ENCODE data around the gene GLS. TPM values are rescaled to one million over a fixed set of nuclear protein-coding genes. Genes with fewer than 3 reads are reported as not detected.

The GLS gene
- total and polyA plus RNA-seq, 9 of the 15 experiments (the other 6 are each of a cell fraction or from before 2014, with no cell fraction given) = 13.7 to 77.5 (median 48.2) TPM

- TF ChIP-seq MGA (IDR thresholded peaks at IDR 0.05) (peak; percentile 55), KAT8 (IDR thresholded peaks at IDR 0.05; ENCODE audit: low read depth) (no peak), ZNF589 (CRISPR knock-in tag; IDR thresholded peaks at IDR 0.05; ENCODE audit: low read depth) (0 out of 2 replicates have a peak, but pooled peaks have one; percentile 48), ZBTB12 (CRISPR knock-in tag; IDR thresholded peaks at IDR 0.05) (0 out of 2 replicates have a peak, but pooled peaks have one; percentile 23), NFIC (IDR thresholded peaks at IDR 0.05) (peak; percentile 31), ZNF41 (CRISPR knock-in tag; conservative IDR thresholded peaks at IDR 0.05) (no peak), CREM (IDR thresholded peaks at IDR 0.05; ENCODE audit: low read depth) (peak; percentile 48), ZNF76 (CRISPR knock-in tag; IDR thresholded peaks at IDR 0.05; ENCODE audit: borderline replicate concordance) (no peak), RBFOX2 (IDR thresholded peaks at IDR 0.05; ENCODE audit: low read depth, low read length) (peak; percentile 92), MAZ (CRISPR knock-in tag; conservative IDR thresholded peaks at IDR 0.05 in 1 of 2, IDR thresholded peaks at IDR 0.05 in 1 of 2) (peak; percentile 58 to 75), NFRKB (IDR thresholded peaks at IDR 0.05; ENCODE audit: low read depth) (peak; percentile 63; the same call in 1 of the 2 replicates), ZNF184 (CRISPR knock-in tag; IDR thresholded peaks at IDR 0.05) (no peak), CTBP1 (IDR thresholded peaks at IDR 0.05; ENCODE audit: borderline replicate concordance) (peak; percentile 9; the same call in 1 of the 2 replicates), HDAC2 (IDR thresholded peaks at IDR 0.05) (0 out of 2 replicates have a peak, but pooled peaks have one; percentile 17), KLF16 (IDR thresholded peaks at IDR 0.05) (no peak), C11orf30 (IDR thresholded peaks at IDR 0.05; ENCODE audit: low read depth) (peak; percentile 52; the same call in 1 of the 2 replicates), CBFB (CRISPR knock-in tag; IDR thresholded peaks at IDR 0.05) (no peak), MCM5 (IDR thresholded peaks at IDR 0.05; ENCODE audit: low read depth) (no peak)
Observed at GRCh38 chr2:190880378-190881083, at the start of gene GLS (continued).

All from K562 (cell line).